Stimulated activated CD8-positive, alpha-beta memory T cell treated with anti-CD3 and anti-CD28 coated beads, Interleukin-15, amount 100 ng/mL, for 48 hours (primary cell): ENCODE results near the gene ZBTB20.

ENCODE experiments used
- DNase-seq, 2 donors: peaks; one replicate each; pipeline ENCODE4 v3.0.0-alpha.2; 2020; ENCODE audit warnings: low read depth in 2 of 2

ZBTB20 gene

GRCh38 chr3:114872588-114872987 is 274.5 kb downstream of the ZBTB20 start:
- DNase-seq = no peak

GRCh38 chr3:114872050-114872449 is 275.0 kb downstream of the ZBTB20 start:
- no peak for DNase-seq

- no peak for DNase-seq
Measured at GRCh38 chr3:114867835-114868503, 279.1 kb downstream of the ZBTB20 start.

- DNase-seq = no peak
Measured at GRCh38 chr3:114867359-114867758, 279.7 kb downstream of the ZBTB20 start.

GRCh38 chr3:114866430-114866829 is 280.7 kb downstream of the ZBTB20 start:
- no peak for DNase-seq

- no peak for DNase-seq
Measured at GRCh38 chr3:114864970-114865369, 282.1 kb downstream of the ZBTB20 start.

GRCh38 chr3:114863848-114864247 is 283.2 kb downstream of the ZBTB20 start:
- DNase-seq = no peak

GRCh38 chr3:114861666-114862065 is 285.4 kb downstream of the ZBTB20 start:
- DNase-seq = no peak

- DNase-seq = no peak
Measured at GRCh38 chr3:114860531-114860930, 286.6 kb downstream of the ZBTB20 start.

GRCh38 chr3:114858329-114858728 is 288.8 kb downstream of the ZBTB20 start:
- no peak for DNase-seq

- no peak for DNase-seq
Measured at GRCh38 chr3:114857299-114857701, 289.8 kb downstream of the ZBTB20 start.

- no peak for DNase-seq
Measured at GRCh38 chr3:114856835-114857234, 290.3 kb downstream of the ZBTB20 start.

GRCh38 chr3:114855839-114856238 is 291.2 kb downstream of the ZBTB20 start:
- no peak for DNase-seq

GRCh38 chr3:114852966-114853365 is 294.1 kb downstream of the ZBTB20 start:
- DNase-seq = no peak

GRCh38 chr3:114850898-114851297 is 296.2 kb downstream of the ZBTB20 start:
- DNase-seq = no peak

- no peak for DNase-seq
Measured at GRCh38 chr3:114848643-114849350, 298.3 kb downstream of the ZBTB20 start.

GRCh38 chr3:114848082-114848481 is 299.0 kb downstream of the ZBTB20 start:
- no peak for DNase-seq

- no peak for DNase-seq
Measured at GRCh38 chr3:114847564-114847963, 299.5 kb downstream of the ZBTB20 start.

GRCh38 chr3:114846779-114847178 is 300.3 kb downstream of the ZBTB20 start:
- DNase-seq = no peak

- DNase-seq = no peak
Measured at GRCh38 chr3:114846252-114846651, 300.8 kb downstream of the ZBTB20 start.

GRCh38 chr3:114841515-114841914 is 305.6 kb downstream of the ZBTB20 start:
- no peak for DNase-seq

- no peak for DNase-seq
Measured at GRCh38 chr3:114839476-114839875, 307.6 kb downstream of the ZBTB20 start.

GRCh38 chr3:114838025-114838424 is 309.1 kb downstream of the ZBTB20 start:
- no peak for DNase-seq
